Adrenal gland (tissue), 12 donors: Measurements from ENCODE around the gene TNFRSF18. TPM values are rescaled to one million over a fixed set of nuclear protein-coding genes. Genes with fewer than 3 reads are reported as not detected.
"Not testable (repeated sequence)": the region's sequence is repeated elsewhere in the genome, so short reads cannot be mapped to it uniquely, and the experiment has no call there.

Source experiments
- DNase-seq, 7 donors: peaks; one replicate each; pipeline ENCODE4 v3.0.0-alpha.2; 2019 to 2020
- H3K27ac ChIP-seq, 5 donors: fragments of 200-600 bp; sonication (generic) in 4 of 5; 1 replicate in 3 of 5; 2 replicates in 2 of 5; pipeline versions ENCODE4 v1.5.1 to v1.8.0; 2016 to 2020; ENCODE audit warnings: mild to moderate bottlenecking in 1 of 5
- H3K27me3 ChIP-seq: fragments of 200-600 bp; 2 replicates; pipeline ENCODE4 v1.8.0; 2021
- H3K36me3 ChIP-seq, 2 donors: fragments of 200-600 bp; replicated peaks in 1 of 2; 1 replicate in 1 of 2; 2 replicates in 1 of 2; pipeline versions ENCODE4 v1.5.1 to v1.8.0; 2018 to 2022
- H3K4me1 ChIP-seq, 2 donors: fragments of 200-600 bp; replicated peaks in 1 of 2; 1 replicate in 1 of 2; 2 replicates in 1 of 2; pipeline versions ENCODE4 v1.5.1 to v1.8.0; 2018 to 2021
- H3K4me3 ChIP-seq, 4 donors: fragments of 200-600 bp; sonication (generic) in 3 of 4; one replicate each; pipeline ENCODE4 v1.5.1; 2016 to 2018
- H3K9me3 ChIP-seq, 3 donors: fragments of 200-600 bp; sonication (generic) in 1 of 3; replicated peaks in 1 of 3; 1 replicate in 2 of 3; 2 replicates in 1 of 3; pipeline versions ENCODE4 v1.5.1 to v1.8.0; 2016 to 2021
- CTCF ChIP-seq, 6 experiments: fragments of 450-650 bp in 4 of 6; fragments of 200-600 bp in 2 of 6; sonication (generic) in 1 of 6; IDR thresholded peaks; 1 replicate in 5 of 6; 2 replicates in 1 of 6; pipeline versions ENCODE4 v1.5.1 to v1.8.0; 2016 to 2021; ENCODE audit warnings: antibody characterized with exemption in 6 of 6, mild to moderate bottlenecking in 2 of 6, moderate library complexity in 1 of 6
- POLR2A ChIP-seq, 2 donors: fragments of 450-650 bp; IDR thresholded peaks; one replicate each; pipeline ENCODE4 v1.6.1; 2017; ENCODE audit warnings: antibody characterized with exemption in 2 of 2, mild to moderate bottlenecking in 2 of 2, moderate library complexity in 1 of 2
- WGBS, 4 donors: extraction: QIAGEN DNeasy Blood & Tissue Kit in 2 of 4; methylation state at CpG; one replicate each; pipeline versions ENCODE4 v1.1.5 to v1.1.7; 2013 to 2017; 5-methylcytosine and 5-hydroxymethylcytosine counted together
- intact Hi-C, 2 donors: fragments of 100-400 bp; cut with DNase I; formaldehyde crosslinking; loops; one replicate each; pipeline versions ENCODE4 v1.14.1 to v1.15.0; 2022 to 2023
- polyA plus RNA-seq, 3 donors: library from polyadenylated mRNA; stranded (reverse); fragments of 200-250 nt in 2 of 3; fragments of 350-450 nt in 1 of 3; fragmentation: Illumina TruSeq in 1 of 3; extraction: RNeasy Lipid Tissue Mini Kit (QIAGEN cat#74804) in 1 of 3; gene quantifications; one replicate each; pipeline ENCODE4 v1.2.3, GENCODE V29; 2013 to 2014
- total RNA-seq, 9 donors: library from RNA; depleted of rRNA in 4 of 9; stranded (reverse); fragments of >200 nt in 4 of 9; fragments of 120-200 nt in 1 of 9; fragmentation: NEBNext Ultra II Directional in 1 of 9; extraction: Animal tissue kit (Norgen Biotek cat#: 25700) in 1 of 9; gene quantifications; one replicate each; pipeline versions ENCODE4 v1.1.0 to v1.2.4, GENCODE V29; 2013 to 2023
- donor health status: healthy with polysubstance abuse.
- donor health status: Bipolar disorder and iron deficiency.
- donor health status: DM: yes; HTN: yes; CAD: no.
- donor health status: DM: no; HTN: no; CAD: no.
- donor health status: DM: no; HTN: no; CAD: no.
- donor health status: DM: yes; HTN: yes; CAD: no.

The TNFRSF18 gene
- total and polyA plus RNA-seq, 12 donors: 0.27 to 1.5 (median 0.64) TPM; not detected in 7

- intact Hi-C loops: no loop called here
These were observed 47.7 kb upstream of the TNFRSF18 start for GRCh38 chr1:1253972-1254666.

GRCh38 chr1:1253314-1253713 is 46.9 kb upstream of the TNFRSF18 start:
- intact Hi-C loops: no loop called here
- H3K9me3 ChIP-seq: no peaks in the 10 kb centered on the region
- WGBS, 4 donors: 75 to 96% (median 93%) methylated on average over 4 to 12 of the region's 12 CpGs
- no peaks in the 10 kb centered on the region for H3K27me3 ChIP-seq
- H3K36me3 ChIP-seq: peaks cover 0 to 45% of the 10 kb centered on the region in 2 donors
- no peak overlapping the region for H3K27ac ChIP-seq
- TF ChIP-seq CTCF (IDR thresholded peaks at IDR 0.05) (no peak), POLR2A (IDR thresholded peaks at IDR 0.05) (no peak)
- no peak overlapping the region for H3K4me3 ChIP-seq
- H3K4me1 ChIP-seq: no peaks in the 10 kb centered on the region
- no peak for DNase-seq

More at GRCh38 chr1:1253972-1254666, 47.7 kb upstream of the TNFRSF18 start:
- Histone ChIP-seq H3K4me3 (no peak overlapping the region), H3K36me3 (peaks cover 0 to 51% of the 10 kb centered on the region in 2 donors), H3K27me3 (no peaks in the 10 kb centered on the region), H3K4me1 (no peaks in the 10 kb centered on the region), H3K9me3 (no peaks in the 10 kb centered on the region), H3K27ac (no peak overlapping the region)
- TF ChIP-seq POLR2A (IDR thresholded peaks at IDR 0.05): no peak
- TF ChIP-seq CTCF (IDR thresholded peaks at IDR 0.05): no peak
- WGBS, 4 donors: 92 to 97% (median 94%) methylated on average over 26 to 50 of the region's 50 CpGs
- DNase-seq: no peak

DNA sequence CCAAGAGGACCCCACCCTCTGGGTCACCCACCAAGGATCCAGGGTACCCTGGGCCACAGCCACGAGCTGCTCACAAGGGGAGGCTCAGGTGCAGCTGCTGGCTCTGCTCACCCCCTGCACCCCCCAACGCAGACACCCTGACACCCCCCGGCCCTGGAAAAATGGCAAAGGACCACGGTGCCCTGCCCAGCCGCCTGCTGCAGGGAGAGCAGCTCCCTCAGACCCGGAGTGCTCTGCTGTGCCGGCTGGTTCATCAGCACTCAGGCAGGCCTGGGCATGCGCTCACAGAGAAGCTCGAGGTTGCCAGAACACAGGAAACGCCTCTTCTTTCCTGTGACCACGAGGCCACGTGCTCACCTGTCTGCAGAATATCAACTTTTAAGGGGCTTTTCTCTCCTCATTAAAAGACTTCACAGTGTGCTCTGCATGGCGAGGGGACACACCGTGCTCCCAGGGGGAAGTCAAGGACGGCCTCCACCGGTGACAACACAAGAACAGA is 44.4 kb upstream of the TNFRSF18 start:
- H3K27me3 ChIP-seq: peaks cover 8% of the 10 kb centered on the region
- peaks cover 0 to 33% of the 10 kb centered on the region in 2 donors for H3K36me3 ChIP-seq
- H3K9me3 ChIP-seq: no peaks in the 10 kb centered on the region
- TF ChIP-seq CTCF (IDR thresholded peaks at IDR 0.05): no peak
- TF ChIP-seq POLR2A (IDR thresholded peaks at IDR 0.05): no peak
- intact Hi-C loops: no loop called here
- no peak for DNase-seq
- no peak overlapping the region for H3K4me3 ChIP-seq
- H3K27ac ChIP-seq: no peak overlapping the region
- H3K4me1 ChIP-seq: no peaks in the 10 kb centered on the region
- 71 to 83% (median 76%) methylated on average over 6 to 16 of the region's 16 CpGs for WGBS, 4 donors

DNA sequence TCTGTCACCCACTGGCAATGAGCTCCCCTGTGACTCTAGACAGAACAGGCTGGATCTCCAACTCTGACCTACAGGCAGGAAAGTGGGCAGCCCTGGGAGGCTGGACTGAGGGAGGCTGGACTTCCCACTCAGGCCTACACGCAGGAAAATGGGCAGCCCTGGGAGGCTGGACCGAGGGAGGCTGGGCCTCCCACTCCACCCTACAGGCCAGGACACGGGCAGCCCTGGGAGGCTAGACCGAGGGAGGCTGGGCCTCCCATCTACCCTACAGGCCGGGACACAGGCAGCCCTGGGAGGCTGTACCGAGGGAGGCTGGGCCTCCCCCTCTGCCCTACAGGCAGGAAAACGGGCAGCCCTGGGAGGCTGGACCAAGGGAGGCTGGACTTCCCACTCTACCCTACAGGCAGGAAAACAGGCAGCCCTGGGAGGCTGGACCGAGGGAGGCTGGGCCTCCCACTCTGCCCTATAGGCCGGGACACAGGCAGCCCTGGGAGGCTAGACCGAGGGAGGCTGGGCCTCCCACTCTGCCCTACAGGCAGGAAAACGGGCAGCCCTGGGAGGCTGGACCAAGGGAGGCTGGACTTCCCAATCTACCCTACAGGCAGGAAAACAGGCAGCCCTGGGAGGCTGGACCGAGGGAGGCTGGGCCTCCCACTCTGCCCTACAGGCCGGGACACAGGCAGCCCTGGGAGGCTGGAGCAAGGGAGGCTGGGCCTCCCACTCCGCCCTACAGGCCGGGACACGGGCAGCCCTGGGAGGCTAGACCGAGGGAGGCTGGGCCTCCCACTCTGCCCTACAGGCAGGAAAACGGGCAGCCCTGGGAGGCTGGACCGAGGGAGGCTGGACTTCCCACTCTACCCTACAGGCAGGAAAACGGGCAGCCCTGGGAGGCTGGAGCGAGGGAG is 41.9 kb upstream of the TNFRSF18 start:
- H3K9me3 ChIP-seq, H3K4me3 ChIP-seq, DNase-seq, H3K27ac ChIP-seq, H3K36me3 ChIP-seq, H3K4me1 ChIP-seq, intact Hi-C loops: not testable (repeated sequence)
- H3K27me3 ChIP-seq: peaks cover 13% of the 10 kb centered on the region
- WGBS, 4 donors: 79 to 93% (median 90%) methylated on average over 3 to 21 of the region's 21 CpGs
